ENCODE results near the gene SNRPB.
"Not testable (repeated sequence)": the region's sequence is repeated elsewhere in the genome, so short reads cannot be mapped to it uniquely, and the experiment has no call there.

DNA sequence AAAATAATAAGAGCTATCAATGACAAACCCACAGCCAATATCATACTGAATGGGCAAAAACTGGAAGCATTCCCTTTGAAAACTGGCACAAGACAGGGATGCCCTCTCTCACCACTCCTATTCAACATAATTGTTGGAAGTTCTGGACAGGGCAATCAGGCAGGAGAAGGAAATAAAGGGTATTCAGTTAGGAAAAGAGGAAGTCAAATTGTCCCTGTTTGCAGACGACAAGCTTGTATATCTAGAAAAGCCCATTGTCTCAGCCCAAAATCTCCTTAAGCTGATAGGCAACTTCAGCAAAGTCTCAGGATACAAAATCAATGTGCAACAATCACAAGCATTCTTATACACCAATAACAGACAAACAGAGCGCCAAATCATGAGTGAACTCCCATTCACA, 34.2 kb upstream of the SNRPB start:
- not testable (repeated sequence) for TF ChIP-seq CREB1 (IDR thresholded peaks at IDR 0.05; ENCODE audit: low read depth); STAT1 (conservative IDR thresholded peaks at IDR 0.05); EZH2 (IDR thresholded peaks at IDR 0.05; ENCODE audit: borderline replicate concordance, control insufficient read depth, low read depth, low read length); JUND (IDR thresholded peaks at IDR 0.05; ENCODE audit: low read depth, low read length); SRF (IDR thresholded peaks at IDR 0.05; ENCODE audit: low read depth in 2 of 2, low read length in 2 of 2); RAD51 (IDR thresholded peaks at IDR 0.05); NR2C2 (IDR thresholded peaks at IDR 0.05; ENCODE audit: borderline replicate concordance, control insufficient read depth, insufficient read length, low read depth); NRF1 (conservative IDR thresholded peaks at IDR 0.05; ENCODE audit: low read depth, low read length); POLR2A (IDR thresholded peaks at IDR 0.05; ENCODE audit: low read depth, low read length); CREM (IDR thresholded peaks at IDR 0.05; ENCODE audit: low read depth); SP1 (IDR thresholded peaks at IDR 0.05; ENCODE audit: low read depth, low read length); FOS (IDR thresholded peaks at IDR 0.05; ENCODE audit: borderline replicate concordance, extremely low read depth, insufficient read length)
- TF ChIP-seq, protein P1, sequence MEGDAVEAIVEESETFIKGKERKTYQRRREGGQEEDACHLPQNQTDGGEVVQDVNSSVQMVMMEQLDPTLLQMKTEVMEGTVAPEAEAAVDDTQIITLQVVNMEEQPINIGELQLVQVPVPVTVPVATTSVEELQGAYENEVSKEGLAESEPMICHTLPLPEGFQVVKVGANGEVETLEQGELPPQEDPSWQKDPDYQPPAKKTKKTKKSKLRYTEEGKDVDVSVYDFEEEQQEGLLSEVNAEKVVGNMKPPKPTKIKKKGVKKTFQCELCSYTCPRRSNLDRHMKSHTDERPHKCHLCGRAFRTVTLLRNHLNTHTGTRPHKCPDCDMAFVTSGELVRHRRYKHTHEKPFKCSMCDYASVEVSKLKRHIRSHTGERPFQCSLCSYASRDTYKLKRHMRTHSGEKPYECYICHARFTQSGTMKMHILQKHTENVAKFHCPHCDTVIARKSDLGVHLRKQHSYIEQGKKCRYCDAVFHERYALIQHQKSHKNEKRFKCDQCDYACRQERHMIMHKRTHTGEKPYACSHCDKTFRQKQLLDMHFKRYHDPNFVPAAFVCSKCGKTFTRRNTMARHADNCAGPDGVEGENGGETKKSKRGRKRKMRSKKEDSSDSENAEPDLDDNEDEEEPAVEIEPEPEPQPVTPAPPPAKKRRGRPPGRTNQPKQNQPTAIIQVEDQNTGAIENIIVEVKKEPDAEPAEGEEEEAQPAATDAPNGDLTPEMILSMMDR (IDR thresholded peaks at IDR 0.05 in 2 of 3, conservative IDR thresholded peaks at IDR 0.05 in 1 of 3; ENCODE audit: control insufficient read depth in 2 of 3, extremely low read depth in 1 of 3, insufficient read depth in 1 of 3, low read depth in 3 of 3, low read length in 3 of 3) = not testable (repeated sequence)
- TF ChIP-seq, protein P2, sequence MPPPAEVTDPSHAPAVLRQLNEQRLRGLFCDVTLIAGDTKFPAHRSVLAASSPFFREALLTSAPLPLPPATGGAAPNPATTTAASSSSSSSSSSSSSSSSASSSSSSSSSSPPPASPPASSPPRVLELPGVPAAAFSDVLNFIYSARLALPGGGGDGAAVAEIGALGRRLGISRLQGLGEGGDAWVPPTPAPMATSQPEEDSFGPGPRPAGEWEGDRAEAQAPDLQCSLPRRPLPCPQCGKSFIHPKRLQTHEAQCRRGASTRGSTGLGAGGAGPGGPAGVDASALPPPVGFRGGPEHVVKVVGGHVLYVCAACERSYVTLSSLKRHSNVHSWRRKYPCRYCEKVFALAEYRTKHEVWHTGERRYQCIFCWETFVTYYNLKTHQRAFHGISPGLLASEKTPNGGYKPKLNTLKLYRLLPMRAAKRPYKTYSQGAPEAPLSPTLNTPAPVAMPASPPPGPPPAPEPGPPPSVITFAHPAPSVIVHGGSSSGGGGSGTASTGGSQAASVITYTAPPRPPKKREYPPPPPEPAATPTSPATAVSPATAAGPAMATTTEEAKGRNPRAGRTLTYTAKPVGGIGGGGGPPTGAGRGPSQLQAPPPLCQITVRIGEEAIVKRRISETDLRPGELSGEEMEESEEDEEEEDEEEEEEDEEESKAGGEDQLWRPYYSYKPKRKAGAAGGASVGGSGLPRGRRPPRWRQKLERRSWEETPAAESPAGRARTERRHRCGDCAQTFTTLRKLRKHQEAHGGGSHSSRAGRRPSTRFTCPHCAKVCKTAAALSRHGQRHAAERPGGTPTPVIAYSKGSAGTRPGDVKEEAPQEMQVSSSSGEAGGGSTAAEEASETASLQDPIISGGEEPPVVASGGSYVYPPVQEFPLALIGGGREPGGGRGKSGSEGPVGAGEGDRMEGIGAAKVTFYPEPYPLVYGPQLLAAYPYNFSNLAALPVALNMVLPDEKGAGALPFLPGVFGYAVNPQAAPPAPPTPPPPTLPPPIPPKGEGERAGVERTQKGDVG (CRISPR knock-in tag; IDR thresholded peaks at IDR 0.05) = not testable (repeated sequence)
